HL-60/S4 (cell line): ENCODE measurements around the gene MED27.

Experiments used
- in situ Hi-C: fragments of 300-500 bp; cut with MboI; formaldehyde crosslinking; loops from 2 replicates; pipeline ENCODE4 v1.14.3; 2022; ENCODE audit warnings: low sequenced_read_pairs

MED27 gene

DNA sequence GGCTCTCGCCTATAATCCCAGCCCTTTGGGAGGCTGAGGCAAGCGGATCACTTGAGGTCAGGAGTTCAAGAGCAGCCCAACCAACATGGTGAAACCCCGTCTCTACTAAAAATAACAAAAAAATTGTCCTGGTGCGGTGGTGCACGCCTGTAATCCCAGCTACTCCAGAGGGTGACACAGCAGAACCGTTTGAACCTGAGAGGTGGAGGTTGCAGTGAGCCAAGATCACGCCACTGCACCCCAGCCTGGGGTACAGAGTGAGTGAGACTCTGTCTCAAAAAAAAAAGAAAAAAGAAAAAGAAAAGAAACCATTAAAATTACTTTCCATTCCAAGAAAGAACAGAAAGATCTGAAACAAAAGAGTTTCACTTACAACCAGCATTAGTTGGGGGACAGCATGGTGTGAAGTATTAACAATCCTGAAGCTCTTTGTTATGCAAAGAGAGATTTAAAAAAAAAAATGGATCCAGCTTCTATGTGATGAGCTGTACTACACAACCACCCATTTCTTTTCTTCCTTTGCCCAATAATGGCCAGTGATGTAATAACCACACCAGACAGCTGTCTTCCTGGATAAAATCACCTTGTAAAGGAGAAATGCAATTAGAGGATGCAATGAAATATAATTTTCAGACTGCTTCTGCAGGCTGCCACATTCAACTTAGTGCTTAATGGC, 76.9 kb downstream of the MED27 start:
- in situ Hi-C loops, result no loop called here

DNA sequence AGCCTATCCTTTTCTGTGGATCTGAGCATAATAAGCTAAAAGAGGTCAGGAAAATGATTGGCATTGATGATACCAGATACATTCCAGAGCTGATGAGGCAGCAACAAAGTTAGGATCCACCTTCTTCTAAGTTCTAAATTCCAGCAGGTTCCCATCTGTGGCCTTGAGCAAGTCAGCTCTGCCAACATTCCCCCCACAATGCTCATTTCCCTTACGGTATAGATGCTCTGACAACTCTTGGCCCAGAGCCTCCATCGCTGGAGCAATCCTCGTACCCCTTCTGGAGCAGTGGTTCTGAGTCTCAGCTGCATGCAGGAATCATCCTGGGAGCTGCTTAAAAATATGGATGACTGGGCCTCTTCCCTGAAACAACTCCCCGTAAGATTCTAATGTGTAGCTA, 78.1 kb downstream of the MED27 start:
- in situ Hi-C loops, result no loop called here

GRCh38 chr9:132000659-132001058, 79.0 kb downstream of the MED27 start:
- in situ Hi-C loops, result no loop called here

DNA sequence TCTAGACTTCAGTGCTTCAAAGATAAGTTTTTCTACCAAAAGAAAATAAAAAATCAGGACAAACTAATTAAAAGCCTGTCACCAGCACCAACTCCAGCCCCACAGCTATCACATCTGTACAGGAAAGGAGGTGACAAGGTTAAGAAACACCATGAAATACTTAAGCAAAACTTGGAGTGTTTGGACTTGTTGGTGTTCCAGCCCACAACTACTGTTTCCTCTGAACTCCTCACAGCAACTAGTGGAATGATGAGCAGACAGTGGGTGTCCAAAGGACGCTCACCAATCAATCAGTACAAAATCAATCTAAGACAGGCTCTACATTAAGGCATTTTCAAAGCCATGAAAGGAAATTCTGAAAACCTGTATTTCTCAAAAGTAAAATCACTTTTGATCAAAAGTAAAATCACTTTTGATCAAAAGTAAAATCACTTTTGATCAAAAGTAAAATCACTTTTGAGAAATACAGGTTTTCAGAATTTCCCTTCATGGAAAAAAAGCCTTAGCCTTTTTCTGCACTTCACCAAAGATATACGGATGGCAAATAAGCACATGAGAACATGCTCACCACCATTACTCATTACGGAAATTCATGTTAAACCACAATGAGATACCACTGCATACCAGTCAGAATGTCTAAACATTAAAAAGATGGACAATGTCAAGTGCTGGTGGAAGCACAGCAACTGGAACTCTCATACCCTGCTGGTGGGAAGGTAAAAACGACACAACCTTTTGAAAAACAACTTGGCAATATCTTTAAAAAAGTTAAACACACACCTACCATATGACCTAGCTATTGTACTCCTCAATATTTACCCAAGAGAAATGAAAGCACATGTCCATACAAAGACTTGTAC, 79.7 kb downstream of the MED27 start:
- in situ Hi-C loops, result no loop called here

GRCh38 chr9:131997779-131998178, 81.9 kb downstream of the MED27 start:
- in situ Hi-C loops, result no loop called here

DNA sequence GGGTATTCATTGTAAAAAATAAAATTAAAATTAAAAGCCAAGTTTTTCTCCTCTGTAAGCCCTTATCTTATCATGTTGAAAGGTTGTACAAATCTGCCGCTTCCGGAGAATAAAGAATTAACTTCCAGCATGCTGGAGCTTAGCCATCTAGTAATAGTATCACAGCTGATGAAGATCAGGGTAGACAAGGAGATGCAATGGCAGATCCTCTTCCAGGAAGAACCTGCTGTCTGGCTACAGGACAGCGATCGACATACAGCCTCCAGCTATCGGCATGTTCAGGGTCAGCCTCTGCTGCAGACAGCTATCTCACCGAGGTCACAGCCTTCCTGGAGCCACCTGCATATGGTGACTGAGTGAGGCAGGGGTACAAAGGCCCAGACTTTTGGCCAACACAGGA, 82.6 kb downstream of the MED27 start:
- in situ Hi-C loops, result no loop called here

- in situ Hi-C loops, result no loop called here
These were observed 84.3 kb downstream of the MED27 start for GRCh38 chr9:131995382-131995781.

DNA sequence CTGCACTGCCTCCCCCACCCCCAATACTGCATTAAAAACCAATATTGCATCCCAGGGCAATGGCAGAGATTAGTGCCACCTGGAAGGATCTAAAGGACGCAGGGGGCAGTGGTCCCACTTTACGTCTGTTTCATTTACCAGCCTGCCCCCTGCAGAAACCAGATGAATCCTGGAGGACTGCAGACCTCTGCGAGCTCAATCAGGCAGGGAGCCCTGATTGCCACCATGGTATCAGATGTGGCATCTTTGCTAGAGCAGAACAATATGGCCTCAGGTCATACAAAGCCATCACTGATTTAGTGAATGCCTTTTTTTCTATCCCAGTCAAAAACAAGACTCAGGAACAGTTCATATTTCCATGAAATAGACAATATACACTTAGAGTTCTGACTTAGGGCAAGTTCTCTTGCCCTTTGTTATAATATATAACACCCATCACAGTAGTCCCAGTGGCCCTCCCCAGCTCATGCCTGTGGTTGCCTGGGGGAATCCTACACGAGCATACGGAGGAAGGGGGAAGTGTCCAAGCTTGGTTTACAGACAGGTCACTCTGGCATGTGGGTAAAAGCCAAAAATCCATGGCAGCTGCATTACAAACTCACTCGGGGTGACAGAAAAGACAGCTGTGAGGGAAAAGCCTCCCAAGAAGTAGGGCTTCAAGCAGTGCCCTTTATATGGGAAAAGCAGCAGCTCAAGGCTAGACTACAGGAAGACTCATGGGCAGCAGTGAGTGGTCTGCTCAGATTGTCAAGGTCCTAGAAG, 85.1 kb downstream of the MED27 start:
- in situ Hi-C loops, result no loop called here

- in situ Hi-C loops, result no loop called here
These were observed 86.6 kb downstream of the MED27 start for GRCh38 chr9:131992906-131993657.

DNA sequence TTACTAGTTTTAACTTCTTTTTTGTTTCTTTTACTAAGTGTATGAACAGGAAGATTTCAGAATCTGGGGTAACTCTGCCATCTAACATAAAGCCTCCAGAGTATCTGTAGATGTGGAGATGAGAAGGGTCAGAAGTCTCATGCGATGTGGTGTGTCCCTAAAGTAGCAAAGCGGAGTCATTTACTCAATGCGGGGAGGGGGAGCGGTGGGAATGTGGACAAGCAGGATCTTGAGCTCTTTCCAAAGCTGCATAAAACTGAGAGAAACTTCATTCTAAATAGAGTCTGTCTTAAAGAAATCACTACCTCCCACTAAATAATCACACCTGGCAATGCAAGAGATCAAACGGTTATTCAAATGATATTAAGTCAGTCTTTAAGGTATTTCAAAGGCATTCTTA, 92.4 kb downstream of the MED27 start:
- in situ Hi-C loops, result no loop called here

DNA sequence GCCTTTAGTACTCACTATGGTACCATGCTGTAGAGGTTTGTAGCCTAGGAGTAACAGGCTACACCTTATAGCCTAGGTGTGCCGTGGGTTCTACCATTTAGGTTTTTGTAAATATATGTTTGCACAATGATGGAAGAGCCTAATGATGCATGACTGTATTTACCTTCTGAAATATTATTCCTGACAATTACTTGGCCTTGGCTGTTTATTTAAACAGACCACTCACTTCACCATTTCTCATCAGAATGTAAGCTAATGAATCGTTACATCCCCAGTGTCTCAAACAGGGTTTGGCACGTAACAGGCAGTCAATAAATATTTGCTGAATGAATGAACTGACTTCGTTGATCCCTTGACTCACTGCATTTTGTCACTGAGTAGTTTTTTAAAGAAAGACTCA, 93.1 kb downstream of the MED27 start:
- in situ Hi-C loops, result no loop called here

- in situ Hi-C loops, result no loop called here
These were observed 93.6 kb downstream of the MED27 start for GRCh38 chr9:131986089-131986488.

DNA sequence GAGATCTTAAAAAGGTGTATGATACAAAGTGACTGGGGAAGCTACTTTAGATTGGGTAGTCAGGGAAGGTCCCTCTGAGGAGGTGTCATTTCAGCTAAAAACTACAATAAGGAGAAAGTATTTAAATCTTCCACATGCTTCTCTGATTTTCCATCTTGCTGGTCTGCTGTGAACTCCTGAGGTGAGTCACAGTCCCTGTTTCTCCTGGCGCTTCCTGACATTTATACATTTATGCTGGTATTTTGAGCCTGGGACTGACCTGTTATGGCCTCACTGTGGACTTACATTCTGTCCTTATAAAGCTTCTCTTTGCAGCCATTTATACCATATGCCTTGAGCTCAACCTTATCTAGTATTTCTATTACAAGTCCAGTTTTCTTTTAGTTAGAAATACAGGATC, 95.1 kb downstream of the MED27 start:
- in situ Hi-C loops, result no loop called here

GRCh38 chr9:131982671-131983239, 96.9 kb downstream of the MED27 start:
- in situ Hi-C loops, result no loop called here

GRCh38 chr9:131982102-131982501, 97.6 kb downstream of the MED27 start:
- in situ Hi-C loops, result no loop called here

- in situ Hi-C loops, result no loop called here
These were observed 98.4 kb downstream of the MED27 start for GRCh38 chr9:131981116-131981776.

GRCh38 chr9:131980267-131981016, 99.2 kb downstream of the MED27 start:
- in situ Hi-C loops, result no loop called here

DNA sequence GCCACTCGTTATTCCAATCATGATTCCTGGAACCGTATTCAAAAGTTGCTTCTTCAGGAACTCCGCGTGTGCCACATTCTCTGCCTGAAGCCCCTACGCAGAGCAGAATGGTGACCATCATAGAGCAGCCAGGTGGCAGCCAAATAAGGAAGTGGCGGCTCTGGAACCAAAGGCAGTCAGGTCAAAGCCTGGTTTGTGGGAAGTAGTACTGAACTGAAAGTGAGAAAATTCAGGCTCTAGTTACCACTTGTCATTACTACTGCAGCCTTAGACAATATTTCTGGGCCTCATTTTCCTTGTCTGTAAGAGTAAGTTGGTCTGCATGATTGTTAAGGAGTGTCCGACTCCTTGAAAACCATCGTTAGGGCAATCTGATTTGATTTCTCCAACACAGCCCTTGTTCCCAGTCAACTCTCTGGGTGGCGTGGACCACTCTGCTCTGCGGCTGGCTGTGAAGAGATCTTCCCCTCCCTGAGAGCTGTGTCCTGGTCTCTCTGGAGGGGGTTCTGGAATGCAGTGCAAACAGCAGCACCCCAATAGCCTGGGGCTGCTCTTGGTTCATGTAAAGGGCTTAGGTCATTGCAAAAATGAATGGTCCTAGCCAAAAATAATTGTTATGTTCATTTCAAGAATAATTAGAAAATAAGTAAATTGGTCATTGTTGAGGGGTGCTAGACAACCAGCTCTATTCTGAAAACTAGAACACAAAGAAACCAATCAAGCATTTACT, 102.4 kb downstream of the MED27 start:
- in situ Hi-C loops, result no loop called here
